GM21723 (cell line): ENCODE results near the gene LAG3.

Experiments
- ATAC-seq: cut with Tn5 transposase; IDR thresholded peaks from one replicate; pipeline ENCODE4 v1.9.1; 2021; ENCODE audit warnings: mild to moderate bottlenecking, moderate library complexity; ENCODE audit not compliant: unreplicated experiment

The LAG3 gene

GRCh38 chr12:6787309-6787708 is 15.0 kb downstream of the LAG3 start:
- ATAC-seq = no peak

- no peak for ATAC-seq
These were observed 16.9 kb downstream of the LAG3 start, which contains the start of gene CD4 for GRCh38 chr12:6788972-6789924. Gene CD4 (plus strand): TSS chr12:6789528. CDS start chr12:6800139, 10,611 bp downstream.

- ATAC-seq = no peak
These were observed 18.3 kb downstream of the LAG3 start for GRCh38 chr12:6790496-6791150.

GRCh38 chr12:6791931-6792520 is 19.7 kb downstream of the LAG3 start:
- ATAC-seq = peak; percentile 21

- ATAC-seq = peak; percentile 61
These were observed 20.3 kb downstream of the LAG3 start for GRCh38 chr12:6792522-6793201.

GRCh38 chr12:6795088-6795487 is 22.8 kb downstream of the LAG3 start:
- no peak for ATAC-seq

- no peak for ATAC-seq
These were observed 24.3 kb downstream of the LAG3 start for GRCh38 chr12:6796576-6796975.

GRCh38 chr12:6799147-6799546 is 26.8 kb downstream of the LAG3 start:
- ATAC-seq = no peak

GRCh38 chr12:6807170-6807569 is 34.9 kb downstream of the LAG3 start:
- ATAC-seq = no peak

- no peak for ATAC-seq
These were observed 36.7 kb downstream of the LAG3 start for GRCh38 chr12:6809056-6809455.

- no peak for ATAC-seq
These were observed 38.4 kb downstream of the LAG3 start for GRCh38 chr12:6810758-6811157.

- no peak for ATAC-seq
These were observed 41.0 kb downstream of the LAG3 start for GRCh38 chr12:6813363-6813762.

- no peak for ATAC-seq
These were observed 44.3 kb downstream of the LAG3 start for GRCh38 chr12:6816598-6816997.

- ATAC-seq = no peak
These were observed 44.8 kb downstream of the LAG3 start for GRCh38 chr12:6817098-6817497.

GRCh38 chr12:6817662-6818157 is 45.4 kb downstream of the LAG3 start:
- no peak for ATAC-seq

- no peak for ATAC-seq
These were observed 45.9 kb downstream of the LAG3 start for GRCh38 chr12:6818222-6818621.

- ATAC-seq = no peak
These were observed 46.3 kb downstream of the LAG3 start for GRCh38 chr12:6818645-6819044.

GRCh38 chr12:6819106-6820030 is 47.0 kb downstream of the LAG3 start:
- ATAC-seq = no peak

- no peak for ATAC-seq
These were observed 47.8 kb downstream of the LAG3 start for GRCh38 chr12:6820166-6820565.
